H9 (cell line): ENCODE data around the gene CDK5. TPM values are rescaled to one million over a fixed set of nuclear protein-coding genes. Genes with fewer than 3 reads are reported as not detected.

Experiments
- DNase-seq: peaks from one replicate; pipeline ENCODE4 v3.0.0-alpha.2; 2017
- H2AFZ ChIP-seq: one replicate; pipeline ENCODE4 v1.6.1; 2013; ENCODE audit warnings: mild to moderate bottlenecking, low read length, control low read depth, moderate library complexity
- H2AK5ac ChIP-seq: 2 replicates; pipeline ENCODE4 v1.6.1; 2013; ENCODE audit warnings: low read length, control low read depth, mixed read lengths; ENCODE audit not compliant: insufficient read length
- H2BK120ac ChIP-seq: one replicate; pipeline ENCODE4 v1.6.1; 2013; ENCODE audit warnings: low read depth, mild to moderate bottlenecking, low read length, control low read depth, inconsistent platforms; ENCODE audit not compliant: poor library complexity, severe bottlenecking
- H2BK12ac ChIP-seq: 2 replicates; pipeline ENCODE4 v1.6.1; 2013; ENCODE audit warnings: low read length, control low read depth, mixed read lengths, low read depth; ENCODE audit not compliant: insufficient read length
- H2BK15ac ChIP-seq: 2 replicates; pipeline ENCODE4 v1.6.1; 2013; ENCODE audit warnings: low read depth, low read length, control low read depth
- H2BK20ac ChIP-seq: one replicate; pipeline ENCODE4 v1.6.1; 2013; ENCODE audit warnings: low read depth, mild to moderate bottlenecking, low read length, control low read depth, inconsistent platforms; ENCODE audit not compliant: poor library complexity, severe bottlenecking
- H2BK5ac ChIP-seq: 2 replicates; pipeline ENCODE4 v1.6.1; 2013; ENCODE audit warnings: low read length, control low read depth, mixed read lengths; ENCODE audit not compliant: insufficient read length
- H3K14ac ChIP-seq: 2 replicates; pipeline ENCODE4 v1.6.1; 2013; ENCODE audit warnings: low read length, control low read depth; ENCODE audit not compliant: insufficient read depth
- H3K18ac ChIP-seq: 2 replicates; pipeline ENCODE4 v1.6.1; 2013; ENCODE audit warnings: low read depth, mild to moderate bottlenecking, mixed read lengths, low read length, control low read depth; ENCODE audit not compliant: insufficient read length
- H3K23ac ChIP-seq: 2 replicates; pipeline ENCODE4 v1.6.1; 2013; ENCODE audit warnings: low read length, control low read depth, mixed read lengths, low read depth; ENCODE audit not compliant: insufficient read length
- H3K23me2 ChIP-seq: 2 replicates; pipeline ENCODE4 v1.6.1; 2013; ENCODE audit warnings: low read depth, mild to moderate bottlenecking, mixed read lengths, low read length, control low read depth; ENCODE audit not compliant: insufficient read length, poor library complexity, severe bottlenecking
- H3K27ac ChIP-seq: 2 replicates; pipeline ENCODE4 v1.5.1; 2013; ENCODE audit warnings: low read length, control low read depth, mixed read lengths, low read depth; ENCODE audit not compliant: insufficient read length
- H3K27me3 ChIP-seq: 2 replicates; pipeline ENCODE4 v1.6.1; 2013; ENCODE audit warnings: low read length, control low read depth, inconsistent platforms; ENCODE audit not compliant: insufficient read depth
- H3K4ac ChIP-seq: 2 replicates; pipeline ENCODE4 v1.6.1; 2013; ENCODE audit warnings: low read depth, mild to moderate bottlenecking, control low read depth, inconsistent platforms, low read length, moderate library complexity
- H3K4me1 ChIP-seq: 2 replicates; pipeline ENCODE4 v1.6.1; 2013; ENCODE audit warnings: low read length, control low read depth, inconsistent platforms; ENCODE audit not compliant: insufficient read depth
- H3K4me2 ChIP-seq: 2 replicates; pipeline ENCODE4 v1.6.1; 2013; ENCODE audit warnings: low read length, control low read depth, mixed read lengths; ENCODE audit not compliant: insufficient read length, insufficient read depth
- H3K56ac ChIP-seq: 2 replicates; pipeline ENCODE4 v1.6.1; 2013; ENCODE audit warnings: low read depth, mild to moderate bottlenecking, mixed read lengths, low read length, control low read depth; ENCODE audit not compliant: insufficient read length
- H3K79me1 ChIP-seq: 2 replicates; pipeline ENCODE4 v1.6.1; 2013; ENCODE audit warnings: low read depth, mild to moderate bottlenecking, moderate library complexity, low read length, control low read depth, inconsistent platforms; ENCODE audit not compliant: insufficient read depth, poor library complexity, severe bottlenecking
- H3K79me2 ChIP-seq: 2 replicates; pipeline ENCODE4 v1.6.1; 2013; ENCODE audit warnings: low read length, control low read depth, inconsistent platforms; ENCODE audit not compliant: insufficient read depth
- H3K9ac ChIP-seq: 2 replicates; pipeline ENCODE4 v1.6.1; 2013; ENCODE audit warnings: low read length, control low read depth, mixed read lengths; ENCODE audit not compliant: insufficient read length; ENCODE audit errors: extremely low read depth
- H3K9me3 ChIP-seq: one replicate; pipeline ENCODE4 v1.6.1; 2013; ENCODE audit warnings: low read depth, low read length, inconsistent platforms; ENCODE audit not compliant: control insufficient read depth
- H3T11ph ChIP-seq: one replicate; pipeline ENCODE4 v1.6.1; 2013; ENCODE audit warnings: mild to moderate bottlenecking, low read length, control low read depth, inconsistent platforms
- H4K20me1 ChIP-seq: one replicate; pipeline ENCODE4 v1.6.1; 2013; ENCODE audit not compliant: control insufficient read depth, insufficient read length, insufficient read depth
- H4K5ac ChIP-seq: 2 replicates; pipeline ENCODE4 v1.6.1; 2013; ENCODE audit warnings: low read depth, mild to moderate bottlenecking, mixed read lengths, low read length, control low read depth; ENCODE audit not compliant: insufficient read length
- H4K8ac ChIP-seq: replicated peaks from 2 replicates; pipeline ENCODE4 v1.6.1; 2013; ENCODE audit warnings: low read length, control low read depth, mixed read lengths, low read depth; ENCODE audit not compliant: insufficient read length
- H4K91ac ChIP-seq: 2 replicates; pipeline ENCODE4 v1.6.1; 2013; ENCODE audit warnings: low read depth, mild to moderate bottlenecking, moderate library complexity, mixed read lengths, low read length, control low read depth; ENCODE audit not compliant: insufficient read length
- H3K27ac Mint-ChIP-seq, 3 experiments: 2 replicates in 2 of 3; 3 replicates in 1 of 3; pipeline ENCODE4 v1.8.0; 2020 to 2021; ENCODE audit warnings: mixed read lengths in 3 of 3, mild to moderate bottlenecking in 1 of 3, moderate library complexity in 1 of 3
- H3K27me3 Mint-ChIP-seq: 2 replicates; pipeline ENCODE4 v1.8.0; 2021; ENCODE audit warnings: low read depth, mild to moderate bottlenecking, moderate library complexity, mixed read lengths
- H3K36me3 Mint-ChIP-seq, 3 experiments: 2 replicates in 2 of 3; 3 replicates in 1 of 3; pipeline ENCODE4 v1.8.0; 2020 to 2021; ENCODE audit warnings: low read depth in 3 of 3, mixed read lengths in 3 of 3; ENCODE audit not compliant: insufficient read depth in 1 of 3
- H3K4me1 Mint-ChIP-seq, 2 experiments: 2 replicates each; pipeline ENCODE4 v1.8.0; 2020; ENCODE audit warnings: mixed read lengths in 2 of 2
- H3K4me3 Mint-ChIP-seq, 2 experiments: 2 replicates in 1 of 2; 3 replicates in 1 of 2; pipeline ENCODE4 v1.8.0; 2020 to 2021; ENCODE audit warnings: mild to moderate bottlenecking in 2 of 2, mixed read lengths in 2 of 2, moderate library complexity in 1 of 2
- H3K9me3 Mint-ChIP-seq, 2 experiments: 2 replicates in 1 of 2; 3 replicates in 1 of 2; pipeline ENCODE4 v1.8.0; 2020; ENCODE audit warnings: mild to moderate bottlenecking in 2 of 2, mixed read lengths in 2 of 2, moderate library complexity in 1 of 2
- CTCF ChIP-seq: fragments of 200-600 bp; sonication (generic); conservative IDR thresholded peaks from 3 replicates; pipeline ENCODE4 v1.8.0; 2021; ENCODE audit warnings: antibody characterized with exemption, mild to moderate bottlenecking
- WGBS: extraction: QIAGEN DNeasy Blood & Tissue Kit; methylation state at CpG from one replicate; pipeline ENCODE4 v1.1.7; 2013; ENCODE audit warnings: missing lambda C conversion rate, low lambda C conversion rate, mixed read lengths; ENCODE audit not compliant: insufficient read length; ENCODE audit errors: extremely low coverage; 5-methylcytosine and 5-hydroxymethylcytosine counted together
- total RNA-seq: library from RNA; stranded (reverse); gene quantifications from 2 replicates; pipeline ENCODE4 v1.2.1, GENCODE V29; 2021

The CDK5 gene
- total RNA-seq, 1 experiment from 2014 or later, result 19.9 TPM

GRCh38 chr7:151077705-151078232, 20.1 kb upstream of the CDK5 start:
- peak overlapping the region; percentile 22 to 92; a peak in 3 of 5 replicates for H3K4me3 Mint-ChIP-seq
- no peaks in the 10 kb centered on the region for H3K79me1 ChIP-seq
- H2BK15ac ChIP-seq, result no peak overlapping the region
- H3K36me3 Mint-ChIP-seq, result peaks cover 13 to 32% (median 27%) of the 10 kb centered on the region in 3 experiments
- H3K9ac ChIP-seq, result no peak overlapping the region
- no peak overlapping the region for H3K23ac ChIP-seq
- DNase-seq, result no peak
- H3K4me2 ChIP-seq, result no peak overlapping the region
- H2BK120ac ChIP-seq, result no peak overlapping the region
- H3K4me1 ChIP-seq, result no peaks in the 10 kb centered on the region
- no peaks in the 10 kb centered on the region for H3K9me3 ChIP-seq
- no peak overlapping the region for H2AFZ ChIP-seq
- no peaks in the 10 kb centered on the region for H3K9me3 Mint-ChIP-seq
- H3T11ph ChIP-seq, result no peak overlapping the region
- no peaks in the 10 kb centered on the region; the same call in 1 of the 2 replicates for H3K79me2 ChIP-seq
- H2BK20ac ChIP-seq, result no peak overlapping the region
- H3K4me1 Mint-ChIP-seq, result peaks cover 28 to 41% of the 10 kb centered on the region in 2 experiments
- H3K27me3 ChIP-seq, result no peaks in the 10 kb centered on the region
- WGBS, result no CpG with 5 or more reads among the region's 10 CpGs
- H3K27me3 Mint-ChIP-seq, result peaks cover 1% of the 10 kb centered on the region; the same call in 1 of the 2 replicates
- no peak overlapping the region for H3K27ac ChIP-seq
- H2BK12ac ChIP-seq, result no peak overlapping the region
- no peak overlapping the region for H4K91ac ChIP-seq
- H3K56ac ChIP-seq, result no peak overlapping the region
- no peak overlapping the region for H2BK5ac ChIP-seq
- H3K23me2 ChIP-seq, result peaks cover 3% of the 10 kb centered on the region
- TF ChIP-seq CTCF, result no peak
- H3K14ac ChIP-seq, result no peak overlapping the region
- H3K27ac Mint-ChIP-seq, result peak overlapping the region in 1 of 3 experiments; percentile 37; a peak in 2 of 7 replicates
- H4K8ac ChIP-seq, result no peak overlapping the region
- H3K18ac ChIP-seq, result no peak overlapping the region
- no peak overlapping the region for H2AK5ac ChIP-seq
- no peak overlapping the region for H4K5ac ChIP-seq
- H3K4ac ChIP-seq, result no peak overlapping the region
- no peaks in the 10 kb centered on the region for H4K20me1 ChIP-seq
